Spleen (tissue), 13 donors: ENCODE results near the gene CLDN2. TPM values are rescaled to one million over a fixed set of nuclear protein-coding genes. Genes with fewer than 3 reads are reported as not detected.
A peak's percentile ranks its signal among the peaks of the same experiment; 100 is the strongest.
"Not testable (repeated sequence)": the region's sequence is repeated elsewhere in the genome, so short reads cannot be mapped to it uniquely, and the experiment has no call there.

Experiments
- DNase-seq: peaks from one replicate; pipeline ENCODE4 v3.0.0-alpha.2; 2020
- H3K27ac ChIP-seq, 8 donors: fragments of 200-600 bp; sonication (generic) in 7 of 8; 1 replicate in 4 of 8; 2 replicates in 4 of 8; pipeline versions ENCODE4 v1.5.0 to v1.8.0; 2016 to 2021; ENCODE audit warnings: inconsistent platforms in 4 of 8, mild to moderate bottlenecking in 4 of 8, moderate library complexity in 1 of 8
- H3K27me3 ChIP-seq, 7 donors: fragments of 200-600 bp; sonication (generic) in 6 of 7; replicated peaks in 1 of 7; 1 replicate in 4 of 7; 2 replicates in 3 of 7; pipeline versions ENCODE4 v1.5.0 to v1.8.0; 2016 to 2021; ENCODE audit warnings: inconsistent platforms in 3 of 7, mild to moderate bottlenecking in 1 of 7
- H3K36me3 ChIP-seq, 6 donors: fragments of 200-600 bp; sonication (generic) in 5 of 6; 1 replicate in 4 of 6; 2 replicates in 2 of 6; pipeline versions ENCODE4 v1.5.0 to v1.8.0; 2016 to 2021; ENCODE audit warnings: inconsistent platforms in 2 of 6
- H3K4me1 ChIP-seq, 6 donors: fragments of 200-600 bp; sonication (generic) in 5 of 6; 1 replicate in 3 of 6; 2 replicates in 3 of 6; pipeline versions ENCODE4 v1.5.0 to v1.8.0; 2016 to 2021; ENCODE audit warnings: inconsistent platforms in 3 of 6
- H3K4me3 ChIP-seq, 8 donors: fragments of 200-600 bp; sonication (generic) in 7 of 8; 1 replicate in 4 of 8; 2 replicates in 4 of 8; pipeline versions ENCODE4 v1.5.0 to v1.8.0; 2016 to 2021; ENCODE audit warnings: inconsistent platforms in 4 of 8, mild to moderate bottlenecking in 4 of 8, moderate library complexity in 2 of 8
- H3K9me3 ChIP-seq, 8 donors: fragments of 200-600 bp; sonication (generic) in 7 of 8; 1 replicate in 4 of 8; 2 replicates in 4 of 8; pipeline versions ENCODE4 v1.5.0 to v1.8.0; 2016 to 2021; ENCODE audit warnings: inconsistent platforms in 4 of 8
- CTCF ChIP-seq, 11 experiments: fragments of 200-600 bp in 7 of 11; fragments of 450-650 bp in 4 of 11; sonication (generic) in 4 of 11; IDR thresholded peaks in 8 of 11; conservative IDR thresholded peaks in 3 of 11; 1 replicate in 7 of 11; 2 replicates in 4 of 11; pipeline versions ENCODE4 v1.4.0 to v1.8.0; 2016 to 2021; ENCODE audit warnings: antibody characterized with exemption in 11 of 11, inconsistent platforms in 4 of 11, mild to moderate bottlenecking in 1 of 11
- POLR2A ChIP-seq, 3 donors: fragments of 450-650 bp; IDR thresholded peaks; one replicate each; pipeline ENCODE4 v1.5.1; 2017; ENCODE audit warnings: antibody characterized with exemption in 3 of 3, mild to moderate bottlenecking in 1 of 3
- POLR2AphosphoS5 ChIP-seq, 3 donors: sonication (generic); formaldehyde crosslinking; IDR thresholded peaks; one replicate each; pipeline ENCODE4 v1.5.1; 2017; ENCODE audit warnings: antibody characterized with exemption in 3 of 3
- WGBS, 5 donors: extraction: QIAGEN DNeasy Blood & Tissue Kit in 3 of 5; methylation state at CpG; one replicate each; pipeline versions ENCODE4 v1.1.5 to v1.1.7; 2013 to 2018; 5-methylcytosine and 5-hydroxymethylcytosine counted together
- intact Hi-C: fragments of 100-400 bp; cut with DNase I; formaldehyde crosslinking; loops from one replicate; pipeline ENCODE4 v1.15.0; 2023; ENCODE audit warnings: low total_unique reads
- long read RNA-seq, 2 donors: transcript quantifications; one replicate each; lab custom pipeline, GENCODE V29; 2026
- polyA plus RNA-seq, 3 donors: library from polyadenylated mRNA; stranded (reverse); fragments of 200-250 nt; gene quantifications; one replicate each; pipeline ENCODE4 v1.2.1, GENCODE V29; 2013
- total RNA-seq, 7 donors: library from RNA; depleted of rRNA in 3 of 7; stranded (reverse); fragments of >200 nt in 3 of 7; fragmentation: NEBNext Ultra II Directional in 4 of 7; extraction: Animal tissue kit (Norgen Biotek cat#: 25700) in 4 of 7; gene quantifications; one replicate each; pipeline versions ENCODE4 v1.1.0 to v1.2.1, GENCODE V29; 2016 to 2021
- donor health status: healthy with polysubstance abuse.
- donor health status: DM: no; HTN: no; CAD: no; lungs with moderate emphysema.
- donor health status: DM: no; HTN: no; CAD: no.
- donor health status: Bipolar disorder and iron deficiency.
- donor health status: healthy.
- donor health status: DM: no; HTN: no; CAD: no.
- donor health status: DM: yes; HTN: yes; CAD: no.

Gene CLDN2
- not detected for total RNA-seq
- polyA plus RNA-seq, result not detected
- long read RNA-seq, donor 1, result 0 reads
- long read RNA-seq, donor 2, result 0 reads

DNA sequence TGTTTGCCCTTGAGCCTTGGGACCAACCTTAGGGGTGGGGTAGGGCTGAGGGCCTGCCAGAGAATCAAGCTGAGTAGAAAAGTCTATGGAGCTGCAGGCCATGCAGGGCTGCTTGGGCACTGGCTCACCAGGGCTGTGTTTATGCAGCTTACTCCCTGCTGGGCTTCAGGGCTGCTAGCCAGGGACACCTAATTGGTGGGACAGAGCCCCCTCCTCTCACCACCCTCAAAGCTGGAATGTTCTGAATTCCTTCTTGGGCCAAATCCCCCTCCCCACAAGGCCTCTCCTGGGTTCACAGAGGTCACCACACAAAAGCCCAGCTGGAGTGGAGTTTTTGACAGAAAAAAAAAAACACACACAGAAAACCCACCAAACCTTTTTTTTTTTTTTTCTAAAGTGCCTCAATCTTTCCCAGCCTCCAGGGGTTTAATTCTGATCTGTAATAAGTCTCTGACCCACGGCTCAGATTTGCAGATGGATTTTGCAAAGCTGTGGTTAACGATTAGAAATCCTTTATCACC lies at the start of gene CLDN2:
Gene CLDN2, plus strand, starts transcription at position 471 of the 521 bp plus-strand sequence. CDS start 7,827 bp downstream, outside the sequence.
- intact Hi-C loops, result no loop called here
- H3K27ac ChIP-seq, result no peak within 1 kb of the TSS
- WGBS, 5 donors, result 47 to 54% (median 53%) methylated on average over 2 of the region's 2 CpGs
- H3K36me3 ChIP-seq, result no peaks in the 10 kb centered on the region
- no peak within 1 kb of the TSS for H3K4me3 ChIP-seq
- TF ChIP-seq POLR2AphosphoS5 (IDR thresholded peaks at IDR 0.05) (no peak), CTCF (IDR thresholded peaks at IDR 0.05 in 8 of 11, conservative IDR thresholded peaks at IDR 0.05 in 3 of 11) (no peak), POLR2A (IDR thresholded peaks at IDR 0.05) (no peak)
- peaks cover 0 to 18% (median 0%) of the 10 kb centered on the region in 7 donors for H3K27me3 ChIP-seq
- H3K4me1 ChIP-seq, result peaks cover 0 to 4% (median 0%) of the 10 kb centered on the region in 6 donors
- DNase-seq, result no peak
- no peaks in the 10 kb centered on the region for H3K9me3 ChIP-seq

DNA sequence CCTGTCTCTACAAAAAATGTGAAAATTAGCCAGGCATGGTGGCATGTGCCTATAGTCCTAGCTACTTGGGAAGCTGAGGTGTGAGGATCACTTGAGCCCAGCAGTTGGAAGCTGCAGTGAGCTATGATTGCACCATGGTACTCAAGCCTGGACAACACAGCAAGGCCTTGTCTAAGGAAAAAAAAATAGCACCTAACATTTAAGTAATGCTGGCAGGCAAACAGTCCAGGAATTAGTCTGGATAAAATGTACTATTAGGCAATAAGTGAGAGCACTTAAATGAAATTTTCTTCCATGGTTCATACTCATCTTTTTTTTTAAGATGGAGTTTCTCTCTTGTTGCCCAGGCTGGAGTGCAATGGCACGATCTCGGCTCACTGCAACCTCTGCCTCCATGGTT lies 47.4 kb upstream of the CLDN2 start:
- H3K27me3 ChIP-seq, DNase-seq, H3K4me1 ChIP-seq, H3K9me3 ChIP-seq, H3K27ac ChIP-seq, H3K36me3 ChIP-seq, intact Hi-C loops, H3K4me3 ChIP-seq: not testable (repeated sequence)
- WGBS, 5 donors, result 83 to 94% (median 93%) methylated on average over 2 of the region's 2 CpGs

GRCh38 chrX:106874075-106874474 lies 46.1 kb upstream of the CLDN2 start:
- H3K4me3 ChIP-seq, result no peak overlapping the region
- TF ChIP-seq CTCF (IDR thresholded peaks at IDR 0.05 in 8 of 11, conservative IDR thresholded peaks at IDR 0.05 in 3 of 11), result peak in 10 of 11 experiments; percentile 34 to 64 (median 52)
- no peak for TF ChIP-seq POLR2A (IDR thresholded peaks at IDR 0.05)
- no peak for TF ChIP-seq POLR2AphosphoS5 (IDR thresholded peaks at IDR 0.05)
- H3K36me3 ChIP-seq, result no peaks in the 10 kb centered on the region
- intact Hi-C loops, result no loop called here
- H3K27me3 ChIP-seq, result peaks cover 0 to 13% (median 0%) of the 10 kb centered on the region in 7 donors
- 43 to 89% (median 76%) methylated on average over 2 of the region's 2 CpGs for WGBS, 5 donors
- no peaks in the 10 kb centered on the region for H3K4me1 ChIP-seq
- no peaks in the 10 kb centered on the region for H3K9me3 ChIP-seq
- H3K27ac ChIP-seq, result no peak overlapping the region
- no peak for DNase-seq

DNA sequence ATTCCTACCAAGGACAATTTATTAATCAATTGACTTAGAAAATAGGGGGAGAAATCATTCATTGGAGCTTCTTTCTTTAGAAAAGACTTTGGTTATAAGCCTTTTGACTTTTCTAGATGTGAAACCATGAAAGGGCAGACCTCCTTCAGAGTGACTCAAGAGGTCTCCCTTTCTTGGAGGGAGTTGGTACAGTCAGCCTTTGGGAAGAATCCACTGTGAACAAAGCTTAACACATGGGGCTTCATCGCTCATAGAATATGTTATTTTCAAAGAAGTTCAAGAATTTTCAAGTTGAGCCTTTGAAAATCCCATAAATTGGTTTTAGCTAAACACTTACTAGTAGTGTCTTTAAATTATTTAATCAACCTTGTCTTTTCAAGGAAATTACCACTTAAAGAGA lies 45.1 kb upstream of the CLDN2 start:
- no peak for DNase-seq
- intact Hi-C loops, result no loop called here
- no peak for TF ChIP-seq CTCF (IDR thresholded peaks at IDR 0.05 in 8 of 11, conservative IDR thresholded peaks at IDR 0.05 in 3 of 11)
- no peak for TF ChIP-seq POLR2A (IDR thresholded peaks at IDR 0.05)
- no peak for TF ChIP-seq POLR2AphosphoS5 (IDR thresholded peaks at IDR 0.05)
- 71 to 100% (median 81%) methylated on average over 1 of the region's 1 CpG for WGBS, 5 donors
- H3K27me3 ChIP-seq, result peaks cover 0 to 13% (median 0%) of the 10 kb centered on the region in 7 donors
- H3K9me3 ChIP-seq, result no peaks in the 10 kb centered on the region
- H3K36me3 ChIP-seq, result no peaks in the 10 kb centered on the region
- H3K4me3 ChIP-seq, result no peak overlapping the region
- no peaks in the 10 kb centered on the region for H3K4me1 ChIP-seq
- no peak overlapping the region for H3K27ac ChIP-seq
